ENCODE data around the gene CDKN2B. TPM values are rescaled to one million over a fixed set of nuclear protein-coding genes. Genes with fewer than 3 reads are reported as not detected.

CDKN2B gene
- total RNA-seq, 2 donors from 2014 or later: 2.5 to 3.9 TPM

GRCh38 chr9:22002038-22002437 lies 7.1 kb downstream of the CDKN2B start:
- no peaks in the 10 kb centered on the region for H3K36me3 ChIP-seq
- H3K4me1 ChIP-seq: no peaks in the 10 kb centered on the region
- H3K4me3 ChIP-seq: no peak overlapping the region
- no peak overlapping the region for H3K27ac ChIP-seq
- peaks cover 0 to 10% of the 10 kb centered on the region in 2 donors for H3K27me3 ChIP-seq
- no peaks in the 10 kb centered on the region for H3K9me3 ChIP-seq
- no peak for DNase-seq (ENCODE audit: low spot score)
- TF ChIP-seq CTCF (IDR thresholded peaks at IDR 0.05): no peak

GRCh38 chr9:21998026-21998425 lies 11.1 kb downstream of the CDKN2B start:
- no peak overlapping the region for H3K4me3 ChIP-seq
- peaks cover 0 to 3% of the 10 kb centered on the region in 2 donors for H3K27me3 ChIP-seq
- peaks cover 0 to 18% of the 10 kb centered on the region in 2 donors for H3K4me1 ChIP-seq
- H3K36me3 ChIP-seq: no peaks in the 10 kb centered on the region
- no peak for TF ChIP-seq CTCF (IDR thresholded peaks at IDR 0.05)
- H3K9me3 ChIP-seq: no peaks in the 10 kb centered on the region
- DNase-seq (ENCODE audit: low spot score): no peak
- H3K27ac ChIP-seq: no peak overlapping the region

- no peak for TF ChIP-seq CTCF (IDR thresholded peaks at IDR 0.05)
- Histone ChIP-seq H3K27me3 (peaks cover 0 to 8% of the 10 kb centered on the region in 2 donors), H3K4me3 (no peak overlapping the region)
Observed at GRCh38 chr9:21997480-21997879, 11.6 kb downstream of the CDKN2B start.

GRCh38 chr9:21996858-21997257 lies 12.2 kb downstream of the CDKN2B start:
- TF ChIP-seq CTCF (IDR thresholded peaks at IDR 0.05): no peak
- Histone ChIP-seq H3K4me3 (no peak overlapping the region), H3K9me3 (no peaks in the 10 kb centered on the region), H3K36me3 (no peaks in the 10 kb centered on the region), H3K4me1 (peaks cover 0 to 18% of the 10 kb centered on the region in 2 donors), H3K27ac (no peak overlapping the region), H3K27me3 (peaks cover 0 to 14% of the 10 kb centered on the region in 2 donors)
- no peak for DNase-seq (ENCODE audit: low spot score)

More at GRCh38 chr9:21997480-21997879, 11.6 kb downstream of the CDKN2B start:
- Histone ChIP-seq H3K9me3 (no peaks in the 10 kb centered on the region), H3K36me3 (no peaks in the 10 kb centered on the region), H3K4me1 (peaks cover 0 to 18% of the 10 kb centered on the region in 2 donors), H3K27ac (no peak overlapping the region)
- DNase-seq (ENCODE audit: low spot score): no peak

GRCh38 chr9:21996438-21996837 lies 12.7 kb downstream of the CDKN2B start:
- Histone ChIP-seq H3K4me1 (peaks cover 0 to 18% of the 10 kb centered on the region in 2 donors), H3K36me3 (no peaks in the 10 kb centered on the region), H3K9me3 (no peaks in the 10 kb centered on the region), H3K4me3 (no peak overlapping the region), H3K27ac (no peak overlapping the region), H3K27me3 (peaks cover 0 to 14% of the 10 kb centered on the region in 2 donors)
- no peak for DNase-seq (ENCODE audit: low spot score)
- no peak for TF ChIP-seq CTCF (IDR thresholded peaks at IDR 0.05)

All from right atrium auricular region (tissue), 2 donors.